Ovary (tissue), 10 donors: ENCODE measurements around the gene ATP1B2. TPM values are rescaled to one million over a fixed set of nuclear protein-coding genes. Genes with fewer than 3 reads are reported as not detected.

Experiments
- DNase-seq, 5 donors: peaks; one replicate each; pipeline ENCODE4 v3.0.0-alpha.2; 2019 to 2020
- H3K27ac ChIP-seq, 2 donors: fragments of 200-600 bp; one replicate each; pipeline versions ENCODE4 v1.5.1 to v1.8.0; 2019 to 2022
- H3K27me3 ChIP-seq: fragments of 200-600 bp; one replicate; pipeline ENCODE4 v1.8.0; 2022
- H3K36me3 ChIP-seq: fragments of 200-600 bp; sonication (generic); one replicate; pipeline ENCODE4 v1.5.1; 2019
- H3K4me1 ChIP-seq: one replicate; pipeline ENCODE4 v1.8.1; 2013; ENCODE audit warnings: mild to moderate bottlenecking, moderate library complexity; ENCODE audit not compliant: insufficient read depth
- H3K4me3 ChIP-seq: fragments of 200-600 bp; sonication (generic); one replicate; pipeline ENCODE4 v1.5.1; 2017
- H3K9me3 ChIP-seq, 2 donors: fragments of 200-600 bp in 1 of 2; sonication (generic) in 1 of 2; one replicate each; pipeline versions ENCODE4 v1.5.1 to v1.8.1; 2013 to 2019; ENCODE audit warnings: mild to moderate bottlenecking in 1 of 2, moderate library complexity in 1 of 2
- CTCF ChIP-seq, 3 donors: fragments of 450-650 bp in 2 of 3; fragments of 200-600 bp in 1 of 3; IDR thresholded peaks; one replicate each; pipeline versions ENCODE4 v1.5.1 to v1.8.0; 2016 to 2022; ENCODE audit warnings: antibody characterized with exemption in 3 of 3, mild to moderate bottlenecking in 1 of 3
- EP300 ChIP-seq: sonication (generic); formaldehyde crosslinking; IDR thresholded peaks from one replicate; pipeline ENCODE4 v1.6.1; 2017; ENCODE audit warnings: antibody characterized with exemption
- POLR2A ChIP-seq: fragments of 450-650 bp; IDR thresholded peaks from one replicate; pipeline ENCODE4 v1.6.1; 2017; ENCODE audit warnings: antibody characterized with exemption, mild to moderate bottlenecking, moderate library complexity
- WGBS, 3 donors: extraction: QIAGEN DNeasy Blood & Tissue Kit in 1 of 3; methylation state at CpG; one replicate each; pipeline versions ENCODE4 v1.1.5 to v1.1.7; 2013 to 2017; 5-methylcytosine and 5-hydroxymethylcytosine counted together
- intact Hi-C, 4 donors: fragments of 100-400 bp; cut with DNase I; formaldehyde crosslinking; loops; one replicate each; pipeline versions ENCODE4 v1.11.0 to v1.15.1; 2022 to 2023
- long read RNA-seq, 3 donors: library from polyadenylated mRNA in 2 of 3; unstranded in 2 of 3; transcript quantifications; one replicate each; pipeline ENCODE4 v2.0.0 and lab custom pipeline, GENCODE V29; 2021 to 2026
- polyA plus RNA-seq, 2 donors: library from polyadenylated mRNA; stranded (reverse); fragments of 200-250 nt in 1 of 2; fragments of 350-450 nt in 1 of 2; fragmentation: Illumina TruSeq in 1 of 2; extraction: RNeasy Lipid Tissue Mini Kit (QIAGEN cat#74804) in 1 of 2; gene quantifications; one replicate each; pipeline ENCODE4 v1.2.3, GENCODE V29; 2013 to 2014
- total RNA-seq, 7 donors: library from RNA; depleted of rRNA in 2 of 7; stranded (reverse); fragments of >200 nt in 2 of 7; fragmentation: NEBNext Ultra II Directional in 3 of 7; extraction: Animal tissue kit (Norgen Biotek cat#: 25700) in 3 of 7; gene quantifications; one replicate each; pipeline versions ENCODE4 v1.1.0 to v1.2.4, GENCODE V29; 2016 to 2023
- donor health status: DM: no; HTN: no; CAD: no; lungs with moderate emphysema.
- donor health status: DM: no; HTN: no; CAD: no.
- donor health status: Bipolar disorder and iron deficiency.
- donor health status: DM: yes; HTN: yes; CAD: no.
- donor health status: DM: no; HTN: no; CAD: no.
- donor health status: DM: yes; HTN: yes; CAD: no.

Gene ATP1B2
- total RNA-seq (10 to 100 TPM in 5 of 7 donors, 1 to 10 TPM in 2; 3.6 to 74.5 (median 34.1) TPM), polyA plus RNA-seq (10 to 100 TPM; 15.3 to 35.1 TPM)
- long read RNA-seq, donor 1, transcript ATP1B2-201 (7 exons, 3,153 nt): major isoform, 7 of 17 reads
- long read RNA-seq, donor 1, partial matches to known transcripts: 1 of 17 reads
- long read RNA-seq, donor 1, other reads (novel, unspliced or antisense): 9 of 17 reads
- long read RNA-seq, donor 2, transcript ATP1B2-201 (7 exons, 3,153 nt): major isoform, 9 of 9 reads
- long read RNA-seq, donor 2, partial matches to known transcripts: 0 of 9 reads
- long read RNA-seq, donor 2, other reads (novel, unspliced or antisense): 0 of 9 reads
- long read RNA-seq, donor 3, transcript ATP1B2-201 (7 exons, 3,153 nt): major isoform, 23 of 34 reads
- long read RNA-seq, donor 3, partial matches to known transcripts: 0 of 34 reads
- long read RNA-seq, donor 3, other reads (novel, unspliced or antisense): 11 of 34 reads

DNA sequence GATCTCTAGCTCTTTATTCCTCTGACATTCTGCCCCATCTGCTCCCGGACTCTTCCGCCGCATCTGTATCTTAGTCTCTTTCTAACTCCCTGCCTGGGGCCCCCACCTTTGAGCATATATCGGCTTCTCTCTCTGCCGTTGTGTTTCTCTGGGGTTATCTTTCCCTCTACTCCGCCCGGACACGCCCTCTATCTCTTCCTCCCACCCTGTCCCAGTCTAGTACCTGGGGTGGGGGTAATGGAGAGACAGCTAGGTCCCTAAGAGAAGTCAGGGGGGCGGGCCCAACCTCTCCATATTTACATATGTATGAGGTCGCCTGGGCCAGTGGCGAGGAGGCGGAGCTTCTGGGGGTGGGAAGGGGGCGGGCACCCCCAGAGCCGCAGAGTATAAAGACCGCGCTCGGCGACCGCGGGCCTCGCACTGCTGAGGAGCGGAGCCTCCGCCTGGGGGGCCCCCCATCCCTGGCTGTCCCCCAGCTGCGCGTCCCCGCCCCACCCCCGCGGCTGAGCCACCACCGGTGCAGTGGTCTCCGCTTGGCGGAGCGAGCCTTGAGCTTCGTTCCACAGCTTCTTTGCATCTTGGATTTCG is at the start of gene ATP1B2:
Gene ATP1B2, plus strand, starts transcription at position 418 of the 588 bp plus-strand sequence. CDS start 593 bp downstream, outside the sequence.
- peaks cover 6% of the 10 kb centered on the region for H3K4me1 ChIP-seq
- H3K36me3 ChIP-seq: no peaks in the 10 kb centered on the region
- no peaks in the 10 kb centered on the region for H3K9me3 ChIP-seq
- peak; percentile 79 to 90 (median 85) for DNase-seq
- intact Hi-C loops: loop anchor here in 2 of 4 donors (5.0 kb wide), 1 partner anchor 37 kb away; the partner anchor contains the start of genes TP53 (in 2 of the 2) and WRAP53 (in 2 of the 2)
- no peaks in the 10 kb centered on the region for H3K27me3 ChIP-seq
- 1 to 2% (median 1%) methylated on average over 26 to 34 of the region's 34 CpGs for WGBS, 3 donors
- H3K4me3 ChIP-seq: peak within 1 kb of the TSS; percentile 44
- TF ChIP-seq POLR2A (no peak), CTCF (IDR thresholded peaks at IDR 0.05) (no peak), EP300 (no peak)
- peak within 1 kb of the TSS; percentile 86 for H3K27ac ChIP-seq

DNA sequence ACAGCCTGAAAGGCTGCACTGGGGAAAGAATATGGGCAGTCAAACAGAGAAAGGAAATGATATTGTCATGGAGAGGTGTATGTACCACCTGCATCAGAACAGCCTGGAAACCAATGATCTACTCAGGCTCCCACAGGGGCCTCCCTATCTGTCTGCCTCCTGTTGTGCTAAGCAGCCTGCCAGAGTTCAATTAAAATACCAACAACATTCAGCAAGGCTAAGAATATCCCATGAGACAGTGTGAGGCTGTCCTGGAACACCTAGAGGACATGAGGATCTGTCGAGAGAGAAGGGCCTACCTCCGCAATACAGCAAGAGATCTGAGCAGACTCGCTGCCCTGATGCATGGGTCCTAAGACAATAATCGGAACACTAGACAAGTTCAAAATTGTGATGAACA is 44.4 kb upstream of the ATP1B2 start:
- intact Hi-C loops: no loop called here
- no peak for TF ChIP-seq CTCF (IDR thresholded peaks at IDR 0.05)
- no peak for TF ChIP-seq POLR2A
- no peak for TF ChIP-seq EP300
- H3K4me3 ChIP-seq: no peak overlapping the region
- WGBS, 3 donors: 93 to 95% (median 93%) methylated on average over 4 of the region's 4 CpGs
- DNase-seq: no peak
- H3K27ac ChIP-seq: no peak overlapping the region
- no peaks in the 10 kb centered on the region for H3K27me3 ChIP-seq
- peaks cover 2% of the 10 kb centered on the region for H3K4me1 ChIP-seq
- no peaks in the 10 kb centered on the region for H3K9me3 ChIP-seq
- no peaks in the 10 kb centered on the region for H3K36me3 ChIP-seq

GRCh38 chr17:7610641-7611040 is 40.1 kb upstream of the ATP1B2 start:
- H3K27ac ChIP-seq: no peak overlapping the region
- no peaks in the 10 kb centered on the region for H3K9me3 ChIP-seq
- no peak for DNase-seq
- no peaks in the 10 kb centered on the region for H3K27me3 ChIP-seq
- TF ChIP-seq EP300 (no peak), CTCF (IDR thresholded peaks at IDR 0.05) (no peak), POLR2A (no peak)
- intact Hi-C loops: no loop called here
- no peaks in the 10 kb centered on the region for H3K36me3 ChIP-seq
- WGBS, 3 donors: 98 to 100% (median 99%) methylated on average over 2 of the region's 2 CpGs
- H3K4me1 ChIP-seq: peaks cover 15% of the 10 kb centered on the region
- no peak overlapping the region for H3K4me3 ChIP-seq

DNA sequence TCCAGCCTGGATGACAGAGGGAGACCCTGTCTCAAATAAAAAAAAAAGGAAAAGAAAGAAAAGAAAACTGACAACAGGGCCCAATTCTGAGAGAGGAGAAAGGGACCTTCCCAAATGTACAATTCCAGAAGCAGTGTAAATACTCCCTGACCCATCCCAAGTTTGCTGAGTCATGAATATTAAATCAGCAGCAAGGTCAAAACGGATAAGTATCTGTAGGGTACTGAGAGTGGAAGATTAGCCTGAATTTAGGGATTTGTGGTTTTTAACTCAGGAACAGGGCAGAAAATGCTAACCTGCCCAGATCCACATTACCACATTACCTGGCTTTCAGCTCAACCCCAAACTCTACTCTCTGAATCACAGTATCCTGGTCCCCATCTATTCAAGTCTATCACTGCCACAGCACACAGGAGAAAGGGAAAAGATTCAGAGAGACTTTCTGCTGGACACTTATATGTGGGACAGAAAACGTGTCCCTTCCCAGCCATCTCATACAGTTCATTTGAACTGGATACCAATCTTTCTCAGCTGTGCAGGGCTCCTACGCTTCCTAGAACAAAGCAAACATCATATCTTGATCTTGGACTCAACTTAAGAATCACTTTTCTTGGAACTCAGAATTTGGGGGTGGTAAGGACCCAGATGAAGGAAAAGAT is 39.0 kb upstream of the ATP1B2 start:
- H3K27me3 ChIP-seq: no peaks in the 10 kb centered on the region
- TF ChIP-seq CTCF (IDR thresholded peaks at IDR 0.05) (no peak), POLR2A (no peak), EP300 (no peak)
- H3K4me1 ChIP-seq: peaks cover 15% of the 10 kb centered on the region
- H3K27ac ChIP-seq: no peak overlapping the region
- no peak overlapping the region for H3K4me3 ChIP-seq
- intact Hi-C loops: no loop called here
- 37 to 57% (median 53%) methylated on average over 3 of the region's 3 CpGs for WGBS, 3 donors
- H3K36me3 ChIP-seq: no peaks in the 10 kb centered on the region
- H3K9me3 ChIP-seq: no peaks in the 10 kb centered on the region
- no peak for DNase-seq
